ENCODE data around the gene UTP4.

The UTP4 gene

GRCh38 chr16:69113216-69113615 lies 19.2 kb upstream of the UTP4 start:
- TF ChIP-seq, protein P1, sequence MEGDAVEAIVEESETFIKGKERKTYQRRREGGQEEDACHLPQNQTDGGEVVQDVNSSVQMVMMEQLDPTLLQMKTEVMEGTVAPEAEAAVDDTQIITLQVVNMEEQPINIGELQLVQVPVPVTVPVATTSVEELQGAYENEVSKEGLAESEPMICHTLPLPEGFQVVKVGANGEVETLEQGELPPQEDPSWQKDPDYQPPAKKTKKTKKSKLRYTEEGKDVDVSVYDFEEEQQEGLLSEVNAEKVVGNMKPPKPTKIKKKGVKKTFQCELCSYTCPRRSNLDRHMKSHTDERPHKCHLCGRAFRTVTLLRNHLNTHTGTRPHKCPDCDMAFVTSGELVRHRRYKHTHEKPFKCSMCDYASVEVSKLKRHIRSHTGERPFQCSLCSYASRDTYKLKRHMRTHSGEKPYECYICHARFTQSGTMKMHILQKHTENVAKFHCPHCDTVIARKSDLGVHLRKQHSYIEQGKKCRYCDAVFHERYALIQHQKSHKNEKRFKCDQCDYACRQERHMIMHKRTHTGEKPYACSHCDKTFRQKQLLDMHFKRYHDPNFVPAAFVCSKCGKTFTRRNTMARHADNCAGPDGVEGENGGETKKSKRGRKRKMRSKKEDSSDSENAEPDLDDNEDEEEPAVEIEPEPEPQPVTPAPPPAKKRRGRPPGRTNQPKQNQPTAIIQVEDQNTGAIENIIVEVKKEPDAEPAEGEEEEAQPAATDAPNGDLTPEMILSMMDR (IDR thresholded peaks at IDR 0.05; ENCODE audit: low read depth, low read length): no peak
- no peak overlapping the region for H3K4me3 ChIP-seq (ENCODE audit: low read depth, low read length)

GRCh38 chr16:69114346-69114975 lies 18.0 kb upstream of the UTP4 start:
- TF ChIP-seq, protein P1 (IDR thresholded peaks at IDR 0.05; ENCODE audit: low read depth, low read length): no peak
- no peak for TF ChIP-seq MAX (IDR thresholded peaks at IDR 0.05; ENCODE audit: low read depth, low read length)
- TF ChIP-seq MYC (IDR thresholded peaks at IDR 0.05; ENCODE audit: low read depth, low read length): no peak
- TF ChIP-seq POLR2A (IDR thresholded peaks at IDR 0.05; ENCODE audit: extremely low read depth, insufficient read length): no peak
- DNase-seq (ENCODE audit: low read depth): no peak
- H3K4me3 ChIP-seq (ENCODE audit: low read depth, low read length): no peak overlapping the region

More at GRCh38 chr16:69113216-69113615, 19.2 kb upstream of the UTP4 start:
- no peak for DNase-seq (ENCODE audit: low read depth)

DNA sequence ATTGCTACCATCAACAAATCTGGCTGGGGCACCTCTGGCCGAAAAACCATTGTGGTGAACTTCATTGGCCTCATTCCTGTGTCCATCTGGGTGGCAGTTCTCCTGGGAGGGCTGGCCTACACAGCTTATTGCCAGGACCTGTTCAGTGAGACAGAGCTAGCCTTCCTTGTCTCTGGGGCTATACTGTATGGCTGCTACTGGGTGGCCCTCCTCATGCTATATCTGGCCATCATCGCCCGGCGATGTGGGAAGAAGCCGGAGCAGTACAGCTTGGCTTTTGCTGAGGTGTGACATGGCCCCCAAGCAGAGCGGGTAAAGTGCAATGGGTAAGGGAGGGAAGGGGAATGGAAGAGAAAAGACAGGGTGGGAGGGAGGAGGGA lies 17.5 kb upstream of the UTP4 start:
- DNase-seq (ENCODE audit: low read depth): no peak
- no peak overlapping the region for H3K4me3 ChIP-seq (ENCODE audit: low read depth, low read length)
- no peak for TF ChIP-seq MAX (IDR thresholded peaks at IDR 0.05; ENCODE audit: low read depth, low read length)
- TF ChIP-seq, protein P1 (IDR thresholded peaks at IDR 0.05; ENCODE audit: low read depth, low read length): no peak
- TF ChIP-seq MYC (IDR thresholded peaks at IDR 0.05; ENCODE audit: low read depth, low read length): no peak
- no peak for TF ChIP-seq POLR2A (IDR thresholded peaks at IDR 0.05; ENCODE audit: extremely low read depth, insufficient read length)

DNA sequence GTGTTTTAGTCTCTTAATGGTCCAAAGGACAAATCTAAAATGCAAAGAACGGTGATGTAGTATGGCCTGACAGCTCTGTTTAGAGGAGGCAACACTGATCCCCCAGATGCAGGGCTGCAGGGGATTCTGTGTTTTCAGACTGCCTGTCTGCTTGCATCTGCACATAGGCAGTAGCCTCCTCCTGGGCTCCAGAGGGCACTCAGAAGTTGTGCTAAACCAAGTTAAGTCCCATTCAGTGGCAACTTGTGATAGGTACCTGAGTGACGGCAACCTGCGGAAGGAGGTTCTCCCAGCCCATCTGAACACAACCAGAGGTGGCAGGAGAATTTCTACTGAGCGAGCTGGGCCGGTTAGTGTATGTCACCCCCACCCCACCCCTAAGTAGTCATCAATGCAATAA lies 17.1 kb upstream of the UTP4 start:
- no peak overlapping the region for H3K4me3 ChIP-seq (ENCODE audit: low read depth, low read length)
- TF ChIP-seq MAX (IDR thresholded peaks at IDR 0.05; ENCODE audit: low read depth, low read length) (no peak), MYC (IDR thresholded peaks at IDR 0.05; ENCODE audit: low read depth, low read length) (no peak), POLR2A (IDR thresholded peaks at IDR 0.05; ENCODE audit: extremely low read depth, insufficient read length) (no peak)
- TF ChIP-seq, protein P1 (IDR thresholded peaks at IDR 0.05; ENCODE audit: low read depth, low read length): no peak
- no peak for DNase-seq (ENCODE audit: low read depth)

DNA sequence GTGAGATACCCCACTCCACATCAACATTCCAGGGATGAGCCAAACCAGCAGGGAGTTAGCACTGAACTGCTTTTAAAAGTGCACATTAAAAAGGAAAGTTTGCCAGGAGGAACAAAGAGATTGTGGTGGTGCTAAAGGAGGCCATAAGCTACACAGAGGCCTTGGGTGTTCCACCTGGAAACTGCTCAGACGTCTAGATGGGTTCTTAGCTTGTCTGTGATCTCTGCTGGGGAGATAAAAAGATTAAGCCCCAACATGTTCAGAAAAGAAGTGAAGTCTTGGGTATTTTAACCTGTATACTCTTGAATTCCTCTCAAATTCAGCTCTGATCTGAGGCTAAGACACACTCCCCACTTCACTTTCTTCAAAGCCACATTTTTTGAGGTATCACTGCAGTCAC lies 16.6 kb upstream of the UTP4 start:
- DNase-seq (ENCODE audit: low read depth): no peak
- TF ChIP-seq MYC (IDR thresholded peaks at IDR 0.05; ENCODE audit: low read depth, low read length) (no peak), POLR2A (IDR thresholded peaks at IDR 0.05; ENCODE audit: extremely low read depth, insufficient read length) (no peak), MAX (IDR thresholded peaks at IDR 0.05; ENCODE audit: low read depth, low read length) (no peak)
- TF ChIP-seq, protein P1 (IDR thresholded peaks at IDR 0.05; ENCODE audit: low read depth, low read length): no peak
- no peak overlapping the region for H3K4me3 ChIP-seq (ENCODE audit: low read depth, low read length)
